Transverse colon (tissue), 3 donors: ENCODE data around the gene MPDZ.

Experiments
- EP300 ChIP-seq: sonication (generic); formaldehyde crosslinking; IDR thresholded peaks from one replicate; pipeline ENCODE4 v1.6.1; 2017; ENCODE audit warnings: antibody characterized with exemption, low read depth
- TF ChIP-seq, protein P1 (sequence below), 5 experiments: fragments of 200-600 bp in 3 of 5; fragments of 450-650 bp in 2 of 5; sonication (generic) in 3 of 5; IDR thresholded peaks; 1 replicate in 2 of 5; 2 replicates in 3 of 5; pipeline ENCODE4 v1.5.1; 2016 to 2017; ENCODE audit warnings: antibody characterized with exemption in 5 of 5, inconsistent platforms in 3 of 5, mild to moderate bottlenecking in 2 of 5, moderate library complexity in 1 of 5

DNA sequence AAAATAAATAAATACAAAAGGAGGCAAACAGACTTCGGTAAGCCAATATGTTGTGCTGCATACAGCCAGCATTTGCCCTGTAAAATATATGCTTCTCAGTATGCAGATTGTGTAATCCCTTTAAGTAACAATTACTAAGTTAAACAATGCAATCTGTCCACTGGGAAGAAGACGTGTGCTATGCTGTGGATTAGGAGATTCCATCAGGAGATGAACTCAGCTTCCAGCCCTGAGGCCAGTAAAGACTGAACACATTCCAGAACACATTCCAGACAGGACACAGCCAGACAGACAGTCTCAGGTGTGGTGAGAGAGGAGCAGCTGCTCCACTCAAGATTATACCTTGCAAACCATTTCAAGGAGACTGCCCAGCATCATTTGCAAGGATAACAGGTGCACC is 97.8 kb downstream of the MPDZ start:
- no peak for TF ChIP-seq EP300
- TF ChIP-seq, protein P1, sequence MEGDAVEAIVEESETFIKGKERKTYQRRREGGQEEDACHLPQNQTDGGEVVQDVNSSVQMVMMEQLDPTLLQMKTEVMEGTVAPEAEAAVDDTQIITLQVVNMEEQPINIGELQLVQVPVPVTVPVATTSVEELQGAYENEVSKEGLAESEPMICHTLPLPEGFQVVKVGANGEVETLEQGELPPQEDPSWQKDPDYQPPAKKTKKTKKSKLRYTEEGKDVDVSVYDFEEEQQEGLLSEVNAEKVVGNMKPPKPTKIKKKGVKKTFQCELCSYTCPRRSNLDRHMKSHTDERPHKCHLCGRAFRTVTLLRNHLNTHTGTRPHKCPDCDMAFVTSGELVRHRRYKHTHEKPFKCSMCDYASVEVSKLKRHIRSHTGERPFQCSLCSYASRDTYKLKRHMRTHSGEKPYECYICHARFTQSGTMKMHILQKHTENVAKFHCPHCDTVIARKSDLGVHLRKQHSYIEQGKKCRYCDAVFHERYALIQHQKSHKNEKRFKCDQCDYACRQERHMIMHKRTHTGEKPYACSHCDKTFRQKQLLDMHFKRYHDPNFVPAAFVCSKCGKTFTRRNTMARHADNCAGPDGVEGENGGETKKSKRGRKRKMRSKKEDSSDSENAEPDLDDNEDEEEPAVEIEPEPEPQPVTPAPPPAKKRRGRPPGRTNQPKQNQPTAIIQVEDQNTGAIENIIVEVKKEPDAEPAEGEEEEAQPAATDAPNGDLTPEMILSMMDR (IDR thresholded peaks at IDR 0.05) = no peak
